Smooth muscle cell of the brain vasculature (primary cell): ENCODE data around the gene CFAP47.
"Not testable (repeated sequence)": the region's sequence is repeated elsewhere in the genome, so short reads cannot be mapped to it uniquely, and the experiment has no call there.

Experiments used
- DNase-seq: peaks from one replicate; pipeline ENCODE4 v3.0.0-alpha.2; 2012; ENCODE audit warnings: low read depth, low spot score

The CFAP47 gene

GRCh38 chrX:35919536-35920309 is at the start of gene CFAP47:
Gene CFAP47, plus strand, starts transcription at chrX:35919734. Its CDS starts 66 bp downstream, at chrX:35919800.
- no peak for DNase-seq

- no peak for DNase-seq
Measured at GRCh38 chrX:35880601-35881000, 38.9 kb upstream of the CFAP47 start.

GRCh38 chrX:35886135-35886534 is 33.4 kb upstream of the CFAP47 start:
- DNase-seq = no peak

- no peak for DNase-seq
Measured at GRCh38 chrX:35890699-35891098, 28.8 kb upstream of the CFAP47 start.

GRCh38 chrX:35986816-35987215 is 67.3 kb downstream of the CFAP47 start:
- not testable (repeated sequence) for DNase-seq

- no peak for DNase-seq
Measured at GRCh38 chrX:36007207-36007606, 87.7 kb downstream of the CFAP47 start.

- no peak for DNase-seq
Measured at GRCh38 chrX:36019125-36019524, 99.6 kb downstream of the CFAP47 start.

- no peak for DNase-seq
Measured at GRCh38 chrX:36035550-36035949, 116.0 kb downstream of the CFAP47 start.

GRCh38 chrX:36062778-36063177 is 143.2 kb downstream of the CFAP47 start:
- DNase-seq = no peak

- no peak for DNase-seq
Measured at GRCh38 chrX:36071061-36071460, 151.5 kb downstream of the CFAP47 start.

- not testable (repeated sequence) for DNase-seq
Measured at GRCh38 chrX:36075009-36075408, 155.5 kb downstream of the CFAP47 start.

- no peak for DNase-seq
Measured at GRCh38 chrX:36083256-36083655, 163.7 kb downstream of the CFAP47 start.

GRCh38 chrX:36087366-36087765 is 167.8 kb downstream of the CFAP47 start:
- no peak for DNase-seq

GRCh38 chrX:36088939-36089338 is 169.4 kb downstream of the CFAP47 start:
- DNase-seq = not testable (repeated sequence)

GRCh38 chrX:36102425-36102824 is 182.9 kb downstream of the CFAP47 start:
- no peak for DNase-seq

GRCh38 chrX:36116222-36116621 is 196.7 kb downstream of the CFAP47 start:
- DNase-seq = no peak

GRCh38 chrX:36159254-36159653 is 239.7 kb downstream of the CFAP47 start:
- DNase-seq = no peak

- no peak for DNase-seq
Measured at GRCh38 chrX:36160081-36160480, 240.5 kb downstream of the CFAP47 start.

- no peak for DNase-seq
Measured at GRCh38 chrX:36198575-36198974, 279.0 kb downstream of the CFAP47 start.

GRCh38 chrX:36199928-36200327 is 280.4 kb downstream of the CFAP47 start:
- no peak for DNase-seq

- no peak for DNase-seq
Measured at GRCh38 chrX:36214924-36215323, 295.4 kb downstream of the CFAP47 start.

GRCh38 chrX:36218801-36219200 is 299.3 kb downstream of the CFAP47 start:
- DNase-seq = no peak

- DNase-seq = not testable (repeated sequence)
Measured at GRCh38 chrX:36234840-36235528, 315.4 kb downstream of the CFAP47 start.
